A673 (cell line): ENCODE data around the gene INSR. TPM values are rescaled to one million over a fixed set of nuclear protein-coding genes. Genes with fewer than 3 reads are reported as not detected.

Experiments used
- BruUV-seq: library from RNA; stranded (reverse); fragments of 400-500 nt; replicated peaks from 2 replicates; lab custom pipeline; 2021; lab: Mats Ljungman, UMichigan
- CTCF ChIA-PET: fragments of 300-600 bp; sonication (Branson Sonifier 250); formaldehyde crosslinking; loops from one replicate; lab custom pipeline; 2022; ENCODE audit warnings: antibody characterized with exemption; lab: Charles Lee
- POLR2A ChIA-PET: fragments of 300-600 bp; sonication (Branson Sonifier 250); formaldehyde crosslinking; loops from one replicate; lab custom pipeline; 2022; ENCODE audit warnings: antibody characterized with exemption; ENCODE audit not compliant: low non-redundant PET; lab: Charles Lee
- DNase-seq: peaks from one replicate; pipeline ENCODE4 v3.0.0-alpha.2; 2015; ENCODE audit warnings: low spot score
- H3K27ac ChIP-seq: fragments of 200-600 bp; sonication (generic); 2 replicates; pipeline ENCODE4 v1.5.1; 2016; ENCODE audit warnings: mixed run types, low read depth, mild to moderate bottlenecking, mixed read lengths, antibody characterized with exemption, low read length; ENCODE audit not compliant: poor library complexity, severe bottlenecking
- H3K27me3 ChIP-seq: fragments of 200-600 bp; sonication (generic); replicated peaks from 2 replicates; pipeline ENCODE4 v1.6.1; 2017; ENCODE audit warnings: mixed run types, low read depth, mild to moderate bottlenecking, mixed read lengths, antibody characterized with exemption, low read length; ENCODE audit not compliant: insufficient read depth, poor library complexity
- H3K36me3 ChIP-seq: fragments of 200-600 bp; sonication (generic); 2 replicates; pipeline ENCODE4 v1.6.1; 2016; ENCODE audit warnings: mixed run types, mild to moderate bottlenecking, mixed read lengths, antibody characterized with exemption, low read length; ENCODE audit not compliant: insufficient read depth, poor library complexity, severe bottlenecking
- H3K4me1 ChIP-seq: fragments of 200-600 bp; sonication (generic); 2 replicates; pipeline ENCODE4 v1.6.1; 2017; ENCODE audit warnings: mixed run types, mild to moderate bottlenecking, mixed read lengths, antibody characterized with exemption, low read length; ENCODE audit not compliant: insufficient read depth, poor library complexity, severe bottlenecking
- H3K4me3 ChIP-seq: fragments of 200-600 bp; sonication (generic); 2 replicates; pipeline ENCODE4 v1.5.1; 2016; ENCODE audit warnings: low read depth, mixed run types, mild to moderate bottlenecking, mixed read lengths, low read length; ENCODE audit not compliant: poor library complexity, severe bottlenecking
- H3K9me3 ChIP-seq: fragments of 200-600 bp; sonication (generic); 2 replicates; pipeline ENCODE4 v1.6.1; 2016; ENCODE audit warnings: mixed run types, low read depth, mild to moderate bottlenecking, mixed read lengths, antibody characterized with exemption, low read length; ENCODE audit not compliant: poor library complexity, severe bottlenecking
- EZH2 ChIP-seq: fragments of 200-600 bp; sonication (generic); IDR thresholded peaks from 2 replicates; pipeline ENCODE4 v1.6.1; 2017; ENCODE audit warnings: borderline replicate concordance, low read depth, mild to moderate bottlenecking, mixed read lengths, antibody characterized with exemption, low read length; ENCODE audit not compliant: poor library complexity, severe bottlenecking
- intact Hi-C: fragments of 100-400 bp; cut with micrococcal nuclease; formaldehyde crosslinking; loops from one replicate; pipeline ENCODE4 v1.10.0; 2022; ENCODE audit not compliant: unreplicated experiment
- total RNA-seq: library from RNA; stranded (reverse); gene quantifications from 2 replicates; pipeline ENCODE4 v1.2.3, GENCODE V29; 2021
- TF ChIP-seq, protein P1 (sequence below): fragments of 300-800, 200-600 bp; sonication (generic); conservative IDR thresholded peaks from 2 replicates; pipeline ENCODE4 v1.5.1; 2017; ENCODE audit warnings: low read depth, mild to moderate bottlenecking, antibody characterized with exemption, low read length, moderate library complexity, mixed read lengths

Gene INSR
- total RNA-seq, 1 experiment from 2014 or later: 12.9 TPM

DNA sequence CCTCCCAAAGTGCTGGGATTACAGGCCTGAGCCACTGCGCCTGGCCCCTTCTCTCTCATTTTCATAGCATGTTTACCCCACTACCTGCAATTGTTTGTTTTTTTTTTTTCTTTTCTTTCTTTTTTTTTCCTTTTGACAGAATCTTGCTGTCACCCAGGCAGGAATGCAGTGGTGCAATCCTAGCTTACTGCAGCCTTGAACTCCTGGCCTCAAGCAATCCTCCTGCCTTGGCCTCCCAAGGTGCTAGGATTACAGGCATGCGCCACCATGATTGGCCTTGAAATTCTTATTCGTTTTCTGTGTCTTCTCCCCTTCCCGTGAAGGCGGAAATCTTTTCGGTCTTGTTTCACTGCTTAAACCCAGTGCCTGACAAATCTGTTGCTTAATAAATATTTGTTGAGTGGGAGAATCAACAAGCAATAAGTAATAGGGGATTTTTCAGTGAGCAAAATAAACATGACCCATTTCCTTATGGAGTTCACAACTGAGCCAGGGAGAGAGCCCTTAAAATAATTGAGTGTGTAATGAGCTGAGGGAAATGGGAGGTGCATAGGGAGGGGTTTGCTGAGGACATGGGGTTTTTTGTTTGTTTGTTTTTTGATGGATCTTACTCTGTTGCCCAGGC, 1.8 kb upstream of the INSR start:
- intact Hi-C loops: no loop called here
- POLR2A ChIA-PET: no interaction called here
- Histone ChIP-seq H3K4me1 (no peaks in the 10 kb centered on the region), H3K27me3 (peaks cover 21% of the 10 kb centered on the region), H3K4me3 (no peak overlapping the region), H3K36me3 (no peaks in the 10 kb centered on the region), H3K27ac (no peak overlapping the region), H3K9me3 (no peaks in the 10 kb centered on the region)
- DNase-seq: no peak
- no TSS peak for BruUV-seq
- CTCF ChIA-PET: no interaction called here
- TF ChIP-seq EZH2: no peak
- TF ChIP-seq, protein P1, sequence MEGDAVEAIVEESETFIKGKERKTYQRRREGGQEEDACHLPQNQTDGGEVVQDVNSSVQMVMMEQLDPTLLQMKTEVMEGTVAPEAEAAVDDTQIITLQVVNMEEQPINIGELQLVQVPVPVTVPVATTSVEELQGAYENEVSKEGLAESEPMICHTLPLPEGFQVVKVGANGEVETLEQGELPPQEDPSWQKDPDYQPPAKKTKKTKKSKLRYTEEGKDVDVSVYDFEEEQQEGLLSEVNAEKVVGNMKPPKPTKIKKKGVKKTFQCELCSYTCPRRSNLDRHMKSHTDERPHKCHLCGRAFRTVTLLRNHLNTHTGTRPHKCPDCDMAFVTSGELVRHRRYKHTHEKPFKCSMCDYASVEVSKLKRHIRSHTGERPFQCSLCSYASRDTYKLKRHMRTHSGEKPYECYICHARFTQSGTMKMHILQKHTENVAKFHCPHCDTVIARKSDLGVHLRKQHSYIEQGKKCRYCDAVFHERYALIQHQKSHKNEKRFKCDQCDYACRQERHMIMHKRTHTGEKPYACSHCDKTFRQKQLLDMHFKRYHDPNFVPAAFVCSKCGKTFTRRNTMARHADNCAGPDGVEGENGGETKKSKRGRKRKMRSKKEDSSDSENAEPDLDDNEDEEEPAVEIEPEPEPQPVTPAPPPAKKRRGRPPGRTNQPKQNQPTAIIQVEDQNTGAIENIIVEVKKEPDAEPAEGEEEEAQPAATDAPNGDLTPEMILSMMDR: no peak

DNA sequence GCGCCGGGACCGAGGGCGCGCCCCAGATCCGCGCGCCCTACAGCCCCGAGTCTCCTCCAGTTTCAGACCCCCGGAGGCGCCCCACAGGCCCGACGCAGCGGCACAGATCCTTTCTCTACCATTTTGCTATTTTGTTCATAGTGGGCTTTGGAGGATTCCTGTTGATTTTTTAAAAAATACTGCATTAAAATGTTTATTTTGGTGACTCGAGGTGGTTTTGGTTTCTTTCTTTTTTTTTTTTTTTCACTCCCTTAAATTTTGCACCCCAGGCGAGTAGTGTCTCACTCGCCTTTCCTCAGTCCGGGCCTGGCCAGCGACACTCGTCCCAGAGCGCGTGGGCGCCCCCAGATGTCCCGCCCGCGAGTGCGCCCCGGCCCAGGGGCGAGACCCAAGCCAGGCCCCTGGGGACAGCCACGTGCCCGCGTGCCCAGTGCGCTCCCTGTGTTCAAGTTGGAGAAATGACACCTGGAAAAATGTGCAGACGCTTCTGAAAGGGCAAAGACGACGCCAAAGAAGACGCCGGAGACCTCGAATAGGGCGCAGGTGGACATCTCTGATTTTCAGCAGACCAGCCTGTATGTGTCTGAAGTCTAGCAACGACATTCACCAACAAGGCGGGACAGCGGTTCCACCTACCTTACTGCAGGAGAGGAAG, 471 bp upstream of the INSR start:
- CTCF ChIA-PET: no interaction called here
- Histone ChIP-seq H3K9me3 (no peaks in the 10 kb centered on the region), H3K27ac (peak overlapping the region; percentile 60), H3K36me3 (no peaks in the 10 kb centered on the region), H3K4me1 (no peaks in the 10 kb centered on the region), H3K27me3 (peaks cover 21% of the 10 kb centered on the region), H3K4me3 (peak overlapping the region; percentile 97)
- TF ChIP-seq EZH2: no peak
- TF ChIP-seq, protein P1: peak; percentile 44
- peak; percentile 67 for DNase-seq
- no TSS peak for BruUV-seq
- POLR2A ChIA-PET: no interaction called here
- intact Hi-C loops: loop anchor here (1.0 kb wide), 1 partner anchor 96 kb away; no protein-coding TSS in a partner anchor

DNA sequence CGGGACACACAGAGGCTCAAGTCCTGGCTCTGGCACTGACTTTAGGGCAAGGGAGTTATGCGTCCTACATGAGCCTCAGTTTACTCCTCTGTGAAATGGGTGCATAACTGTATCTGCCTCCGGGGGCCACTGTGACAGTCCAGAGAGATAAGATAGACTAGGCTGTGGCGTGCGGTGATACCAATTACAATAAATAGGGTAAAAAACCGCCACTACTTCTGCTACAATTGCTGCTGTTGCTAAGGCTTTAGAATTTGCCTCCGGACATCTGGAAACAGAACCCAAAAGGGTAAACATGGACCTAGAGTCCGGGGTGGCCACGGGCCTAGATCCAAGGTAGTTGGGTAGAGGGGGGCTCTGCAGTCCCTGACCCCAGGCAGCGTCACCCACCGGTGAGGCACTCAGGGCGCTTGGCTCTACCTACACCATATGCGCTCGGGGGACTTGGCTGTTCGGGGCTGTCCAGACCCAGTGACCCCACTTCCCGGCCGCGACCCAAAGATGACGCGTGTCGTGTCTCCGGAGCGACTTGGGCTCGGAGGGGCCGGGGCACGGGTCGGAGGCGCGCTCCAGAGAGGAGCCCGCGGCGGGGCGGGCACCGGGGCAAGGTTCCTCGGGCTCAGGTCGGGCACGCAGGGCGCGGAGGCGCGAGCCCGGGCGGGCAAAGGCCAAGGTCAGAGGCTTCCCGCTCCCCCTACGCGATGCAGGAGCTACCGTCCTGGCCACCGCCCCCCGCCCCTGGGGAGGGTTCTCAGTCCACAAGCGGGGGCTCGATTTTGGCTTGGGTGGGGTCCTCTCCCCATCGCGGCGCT, 1.1 kb downstream of the INSR start:
- H3K4me1 ChIP-seq: no peaks in the 10 kb centered on the region
- no TSS peak for BruUV-seq
- H3K27me3 ChIP-seq: peaks cover 12% of the 10 kb centered on the region
- H3K27ac ChIP-seq: peak overlapping the region; percentile 87
- no peak for DNase-seq
- CTCF ChIA-PET: interaction anchor here (0.7 to 1.1 kb wide), 2 partner anchors 48 to 191 kb away, joined by 3 to 5 read pairs; no protein-coding TSS in a partner anchor
- intact Hi-C loops: no loop called here
- TF ChIP-seq, protein P1: no peak
- TF ChIP-seq EZH2: no peak
- no peaks in the 10 kb centered on the region for H3K9me3 ChIP-seq
- peak overlapping the region; percentile 97 for H3K4me3 ChIP-seq
- POLR2A ChIA-PET: interaction anchor here (0.5 to 0.6 kb wide), 2 partner anchors 206 to 1036 kb away, joined by 3 to 4 read pairs; no protein-coding TSS in a partner anchor
- no peaks in the 10 kb centered on the region for H3K36me3 ChIP-seq
